ENCODE results near the gene MLH3.

DNA sequence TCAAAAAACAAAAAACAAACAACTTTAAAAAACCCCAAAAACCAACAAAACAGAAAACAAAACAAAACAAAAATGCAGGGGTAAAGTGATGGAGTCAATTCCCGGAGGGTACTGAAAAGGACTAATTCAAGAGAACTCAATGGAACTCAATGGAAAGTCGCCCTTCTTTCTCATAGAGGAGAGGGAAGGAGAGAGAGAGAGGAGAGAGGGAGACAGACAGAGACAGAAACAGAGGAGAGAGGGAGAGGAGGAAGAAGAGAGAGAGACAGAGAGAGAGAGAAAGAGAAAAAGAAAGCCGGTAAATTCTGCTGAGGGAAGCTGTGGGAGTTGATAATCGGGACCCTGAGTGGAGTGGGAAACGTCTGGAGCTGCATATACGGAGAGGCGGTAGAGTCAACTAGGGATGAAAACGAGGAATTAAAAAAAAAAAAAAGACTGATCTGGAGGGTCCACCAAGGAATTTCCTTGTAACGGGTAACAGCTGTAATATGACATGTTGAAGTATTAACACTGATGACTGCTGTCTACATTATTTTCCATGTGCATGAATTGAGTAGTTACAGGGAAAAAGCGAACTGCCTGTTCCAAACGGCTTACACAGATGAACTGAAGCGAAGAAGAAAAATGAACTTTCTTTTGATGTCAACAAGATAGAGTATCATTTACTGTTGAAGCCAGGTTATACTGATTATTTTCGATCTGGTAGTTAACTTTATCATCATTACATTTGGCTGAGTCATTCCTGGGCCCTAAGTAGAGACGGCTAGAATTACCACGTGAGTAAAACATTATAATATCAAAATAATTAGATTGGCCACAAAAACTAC lies 17.2 kb upstream of the MLH3 start:
- TF ChIP-seq TAF1 (IDR thresholded peaks at IDR 0.05; ENCODE audit: borderline replicate concordance, insufficient read depth, low read length) (no peak), SIN3A (IDR thresholded peaks at IDR 0.05; ENCODE audit: borderline replicate concordance, insufficient read depth, low read length) (no peak)
- TF ChIP-seq, protein P1, sequence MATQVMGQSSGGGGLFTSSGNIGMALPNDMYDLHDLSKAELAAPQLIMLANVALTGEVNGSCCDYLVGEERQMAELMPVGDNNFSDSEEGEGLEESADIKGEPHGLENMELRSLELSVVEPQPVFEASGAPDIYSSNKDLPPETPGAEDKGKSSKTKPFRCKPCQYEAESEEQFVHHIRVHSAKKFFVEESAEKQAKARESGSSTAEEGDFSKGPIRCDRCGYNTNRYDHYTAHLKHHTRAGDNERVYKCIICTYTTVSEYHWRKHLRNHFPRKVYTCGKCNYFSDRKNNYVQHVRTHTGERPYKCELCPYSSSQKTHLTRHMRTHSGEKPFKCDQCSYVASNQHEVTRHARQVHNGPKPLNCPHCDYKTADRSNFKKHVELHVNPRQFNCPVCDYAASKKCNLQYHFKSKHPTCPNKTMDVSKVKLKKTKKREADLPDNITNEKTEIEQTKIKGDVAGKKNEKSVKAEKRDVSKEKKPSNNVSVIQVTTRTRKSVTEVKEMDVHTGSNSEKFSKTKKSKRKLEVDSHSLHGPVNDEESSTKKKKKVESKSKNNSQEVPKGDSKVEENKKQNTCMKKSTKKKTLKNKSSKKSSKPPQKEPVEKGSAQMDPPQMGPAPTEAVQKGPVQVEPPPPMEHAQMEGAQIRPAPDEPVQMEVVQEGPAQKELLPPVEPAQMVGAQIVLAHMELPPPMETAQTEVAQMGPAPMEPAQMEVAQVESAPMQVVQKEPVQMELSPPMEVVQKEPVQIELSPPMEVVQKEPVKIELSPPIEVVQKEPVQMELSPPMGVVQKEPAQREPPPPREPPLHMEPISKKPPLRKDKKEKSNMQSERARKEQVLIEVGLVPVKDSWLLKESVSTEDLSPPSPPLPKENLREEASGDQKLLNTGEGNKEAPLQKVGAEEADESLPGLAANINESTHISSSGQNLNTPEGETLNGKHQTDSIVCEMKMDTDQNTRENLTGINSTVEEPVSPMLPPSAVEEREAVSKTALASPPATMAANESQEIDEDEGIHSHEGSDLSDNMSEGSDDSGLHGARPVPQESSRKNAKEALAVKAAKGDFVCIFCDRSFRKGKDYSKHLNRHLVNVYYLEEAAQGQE (IDR thresholded peaks at IDR 0.05; ENCODE audit: insufficient read depth in 1 of 2, low read depth in 2 of 2, low read length in 2 of 2): no peak
